Fibroblast of villous mesenchyme (primary cell): ENCODE measurements around the gene BCAP29. TPM values are rescaled to one million over a fixed set of nuclear protein-coding genes. Genes with fewer than 3 reads are reported as not detected.

Experiments used
- DNase-seq: peaks from one replicate; pipeline ENCODE4 v3.0.0-alpha.2; 2010; ENCODE audit warnings: low read depth
- H3K4me3 ChIP-seq: 2 replicates; pipeline ENCODE4 v1.5.1; 2011; ENCODE audit warnings: low read depth, mild to moderate bottlenecking, low read length
- CTCF ChIP-seq: IDR thresholded peaks from 2 replicates; pipeline ENCODE4 v1.5.1; 2012; ENCODE audit warnings: low read depth, mild to moderate bottlenecking, low read length; ENCODE audit not compliant: insufficient read depth
- small RNA-seq: library from RNA; depleted of rRNA; stranded (forward); fragments of <200 nt; gene quantifications from one replicate; pipeline ENCODE3, GENCODE V24; 2012
- total RNA-seq: library from RNA; depleted of rRNA; stranded (reverse); fragments of >200 nt; gene quantifications from 2 replicates; pipeline ENCODE4 v1.2.3, GENCODE V29; 2012

BCAP29 gene
- total RNA-seq, 1 donor = 62.2 TPM

GRCh38 chr7:107661081-107661864 is 81.2 kb downstream of the BCAP29 start:
- H3K4me3 ChIP-seq = peak overlapping the region; percentile 49
- peak; percentile 44 for DNase-seq
- peak; percentile 13 for TF ChIP-seq CTCF

GRCh38 chr7:107661865-107662379 is 81.9 kb downstream of the BCAP29 start:
- no peak for TF ChIP-seq CTCF

GRCh38 chr7:107663196-107663595 is 83.2 kb downstream of the BCAP29 start:
- no peak overlapping the region for H3K4me3 ChIP-seq
- TF ChIP-seq CTCF = no peak
- DNase-seq = no peak

More at GRCh38 chr7:107661865-107662379, 81.9 kb downstream of the BCAP29 start:
- no peak for DNase-seq
- peak overlapping the region; percentile 49 for H3K4me3 ChIP-seq

GRCh38 chr7:107666790-107667189 is 86.7 kb downstream of the BCAP29 start:
- no peak overlapping the region for H3K4me3 ChIP-seq
- DNase-seq = no peak
- TF ChIP-seq CTCF = no peak

- H3K4me3 ChIP-seq = no peak overlapping the region
- no peak for TF ChIP-seq CTCF
- no peak for DNase-seq
These were observed 87.3 kb downstream of the BCAP29 start for GRCh38 chr7:107667341-107667740.

GRCh38 chr7:107668296-107668695 is 88.2 kb downstream of the BCAP29 start:
- H3K4me3 ChIP-seq = no peak overlapping the region
- DNase-seq = no peak
- no peak for TF ChIP-seq CTCF

Small RNA genes lying within 50 kb of the gene (small RNA-seq; reads per million reads assigned to genes)
- gene BANF1P5 = not detected
- not detected for gene RF01233

Other genes starting within 250 kb of the BCAP29 start
- under 0.01 TPM in 1 of 2 replicates, not detected in the other for gene GPR22, start 110.2 kb upstream of the BCAP29 start, total RNA-seq
- gene COG5, start 16.3 kb upstream of the BCAP29 start, total RNA-seq = 27.7 and 32.0 TPM in 2 replicates
- 7.4 and 10.4 TPM in 2 replicates for gene DUS4L, start 16.3 kb upstream of the BCAP29 start, total RNA-seq
- gene SLC26A4, start 80.6 kb downstream of the BCAP29 start, total RNA-seq = under 0.01 and 0.32 TPM in 2 replicates
- 30.3 and 36.3 TPM in 2 replicates for gene CBLL1, start 163.9 kb downstream of the BCAP29 start, total RNA-seq
- gene SLC26A3, start 223.0 kb downstream of the BCAP29 start, total RNA-seq = not detected in 2 replicates